ENCODE measurements around the gene BRIX1.
"Not testable (repeated sequence)": the region's sequence is repeated elsewhere in the genome, so short reads cannot be mapped to it uniquely, and the experiment has no call there.

Gene BRIX1

DNA sequence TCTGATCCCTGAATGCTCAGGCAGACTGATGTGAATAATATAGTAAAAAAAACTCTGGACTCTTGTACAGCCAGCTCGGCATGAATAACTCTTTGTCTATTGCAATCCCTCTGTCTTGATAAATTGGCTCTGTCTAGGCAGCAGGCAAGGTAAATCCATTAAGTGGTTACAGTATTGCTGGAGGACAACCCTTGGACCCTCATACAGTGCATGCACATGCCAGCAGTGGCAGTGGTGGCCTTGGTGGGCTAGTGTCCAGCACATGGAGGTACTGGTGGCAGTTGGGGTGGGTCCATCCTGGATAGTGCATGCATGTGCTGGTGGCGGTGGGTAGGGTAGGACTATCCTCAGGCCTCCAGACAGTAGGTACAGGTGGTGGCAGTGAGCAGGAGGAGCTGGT lies 52.7 kb downstream of the BRIX1 start:
- no peak for DNase-seq
- TF ChIP-seq, protein P1, sequence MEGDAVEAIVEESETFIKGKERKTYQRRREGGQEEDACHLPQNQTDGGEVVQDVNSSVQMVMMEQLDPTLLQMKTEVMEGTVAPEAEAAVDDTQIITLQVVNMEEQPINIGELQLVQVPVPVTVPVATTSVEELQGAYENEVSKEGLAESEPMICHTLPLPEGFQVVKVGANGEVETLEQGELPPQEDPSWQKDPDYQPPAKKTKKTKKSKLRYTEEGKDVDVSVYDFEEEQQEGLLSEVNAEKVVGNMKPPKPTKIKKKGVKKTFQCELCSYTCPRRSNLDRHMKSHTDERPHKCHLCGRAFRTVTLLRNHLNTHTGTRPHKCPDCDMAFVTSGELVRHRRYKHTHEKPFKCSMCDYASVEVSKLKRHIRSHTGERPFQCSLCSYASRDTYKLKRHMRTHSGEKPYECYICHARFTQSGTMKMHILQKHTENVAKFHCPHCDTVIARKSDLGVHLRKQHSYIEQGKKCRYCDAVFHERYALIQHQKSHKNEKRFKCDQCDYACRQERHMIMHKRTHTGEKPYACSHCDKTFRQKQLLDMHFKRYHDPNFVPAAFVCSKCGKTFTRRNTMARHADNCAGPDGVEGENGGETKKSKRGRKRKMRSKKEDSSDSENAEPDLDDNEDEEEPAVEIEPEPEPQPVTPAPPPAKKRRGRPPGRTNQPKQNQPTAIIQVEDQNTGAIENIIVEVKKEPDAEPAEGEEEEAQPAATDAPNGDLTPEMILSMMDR (IDR thresholded peaks at IDR 0.05), result no peak
- H3K4me1 Mint-ChIP-seq, result no peaks in the 10 kb centered on the region
- no peak overlapping the region for H3K27ac Mint-ChIP-seq
- peaks cover 21% of the 10 kb centered on the region for H3K36me3 Mint-ChIP-seq (ENCODE audit: low read depth)
- peaks cover 21% of the 10 kb centered on the region for H3K9me3 Mint-ChIP-seq
- H3K27me3 Mint-ChIP-seq (ENCODE audit: low read depth, poor library complexity), result peaks cover 10% of the 10 kb centered on the region
- H3K4me3 Mint-ChIP-seq, result no peak overlapping the region

DNA sequence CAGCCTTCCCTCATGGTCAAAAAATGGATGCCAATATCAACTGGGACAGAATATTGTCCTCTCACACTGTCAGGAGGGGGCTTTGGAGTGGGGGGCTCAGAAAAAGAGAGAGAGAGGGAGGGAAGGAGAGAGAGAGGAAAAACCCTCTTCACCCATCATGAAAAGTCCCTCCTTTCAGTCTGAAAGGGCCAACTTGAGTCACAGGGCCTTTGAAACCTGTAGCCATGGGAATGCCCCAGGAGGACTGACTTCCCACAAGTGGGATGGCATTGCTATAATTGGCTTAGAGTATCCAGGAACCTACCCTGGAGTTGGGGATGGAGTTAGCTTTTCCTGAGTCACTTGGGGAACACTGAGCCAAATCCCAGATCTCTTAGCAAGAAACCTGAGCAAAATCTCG lies 55.0 kb downstream of the BRIX1 start:
- TF ChIP-seq, protein P1 (IDR thresholded peaks at IDR 0.05), result no peak
- no peak overlapping the region for H3K27ac Mint-ChIP-seq
- DNase-seq, result no peak

DNA sequence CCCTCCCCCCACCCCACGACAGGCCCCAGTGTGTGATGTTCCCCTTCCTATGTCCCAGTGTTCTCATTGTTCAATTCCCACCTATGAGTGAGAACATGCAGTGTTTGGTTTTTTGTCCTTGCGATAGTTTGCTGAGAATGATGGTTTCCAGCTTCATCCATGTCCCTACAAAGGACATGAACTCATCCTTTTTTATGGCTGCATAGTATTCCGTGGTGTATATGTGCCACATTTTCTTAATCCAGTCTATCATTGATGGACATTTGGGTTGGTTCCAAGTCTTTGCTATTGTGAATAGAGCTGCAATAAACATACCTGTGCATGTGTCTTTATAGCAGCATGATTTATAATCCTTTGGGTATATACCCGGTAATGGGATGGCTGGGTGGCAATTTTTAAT lies 56.1 kb downstream of the BRIX1 start:
- not testable (repeated sequence) for H3K9me3 Mint-ChIP-seq, H3K27ac Mint-ChIP-seq, DNase-seq

More for the DNA sequence above, 55.0 kb downstream of the BRIX1 start:
- Mint-ChIP-seq H3K4me3 (no peak overlapping the region), H3K36me3 (ENCODE audit: low read depth) (peaks cover 15% of the 10 kb centered on the region), H3K4me1 (no peaks in the 10 kb centered on the region), H3K27me3 (ENCODE audit: low read depth, poor library complexity) (peaks cover 10% of the 10 kb centered on the region), H3K9me3 (peaks cover 15% of the 10 kb centered on the region)

More for the DNA sequence above, 56.1 kb downstream of the BRIX1 start:
- not testable (repeated sequence) for H3K4me3 Mint-ChIP-seq; H3K36me3 Mint-ChIP-seq (ENCODE audit: low read depth); H3K4me1 Mint-ChIP-seq
- peaks cover 15% of the 10 kb centered on the region for H3K27me3 Mint-ChIP-seq (ENCODE audit: low read depth, poor library complexity)
